ENCODE results near the gene OGG1.
A peak's percentile ranks its signal among the peaks of the same experiment; 100 is the strongest.
"Not testable (repeated sequence)": the region's sequence is repeated elsewhere in the genome, so short reads cannot be mapped to it uniquely, and the experiment has no call there.

OGG1 gene

DNA sequence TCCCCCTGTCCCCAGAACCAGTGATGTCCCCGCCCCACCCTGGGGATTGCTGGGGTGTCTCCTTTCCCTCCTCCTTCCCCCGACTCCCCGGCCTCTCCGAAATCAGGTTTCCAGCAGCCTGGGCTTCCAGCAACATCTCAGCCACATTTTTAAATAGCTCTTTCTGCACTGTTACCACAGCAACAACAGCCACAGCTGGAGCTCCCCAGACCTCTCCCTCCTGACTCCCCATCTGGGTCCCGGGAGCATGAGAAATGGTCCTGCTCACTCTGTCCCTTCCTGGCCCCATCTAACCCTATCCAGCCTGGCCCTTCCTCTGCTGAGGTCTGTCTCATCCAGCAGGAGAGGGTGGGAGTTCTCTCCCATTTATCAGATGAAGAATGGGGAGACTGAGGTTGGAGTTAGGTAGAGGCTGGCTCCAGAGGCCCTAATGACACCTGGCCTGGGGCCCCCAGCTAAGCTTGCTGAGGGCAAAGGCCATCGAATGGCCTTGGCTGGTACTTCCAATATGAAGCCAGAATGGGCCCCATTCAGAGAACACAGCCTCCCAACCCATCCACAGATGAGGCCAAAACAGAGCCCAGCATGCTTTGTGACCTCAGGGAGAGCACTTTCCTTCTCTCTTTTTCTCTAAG lies 18.5 kb downstream of the OGG1 start:
- DNase-seq, result no peak

DNA sequence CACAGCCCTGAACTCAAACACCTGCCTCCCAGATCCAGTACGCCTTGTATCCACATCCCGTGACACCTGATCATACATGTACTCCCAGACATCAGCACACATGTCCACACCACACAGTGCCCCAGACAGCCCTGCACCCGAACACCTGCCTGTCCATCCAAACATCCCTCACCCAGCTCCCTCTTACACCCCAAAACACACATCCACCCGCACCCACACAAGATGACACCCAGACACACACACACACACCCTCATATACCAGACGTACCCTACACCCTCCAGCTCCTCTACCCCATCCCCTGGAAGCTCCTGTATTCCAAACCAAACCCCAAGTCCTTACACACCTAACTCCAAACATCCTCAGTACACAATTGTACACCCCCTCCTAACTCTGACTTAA lies 19.3 kb downstream of the OGG1 start:
- no peak for DNase-seq

DNA sequence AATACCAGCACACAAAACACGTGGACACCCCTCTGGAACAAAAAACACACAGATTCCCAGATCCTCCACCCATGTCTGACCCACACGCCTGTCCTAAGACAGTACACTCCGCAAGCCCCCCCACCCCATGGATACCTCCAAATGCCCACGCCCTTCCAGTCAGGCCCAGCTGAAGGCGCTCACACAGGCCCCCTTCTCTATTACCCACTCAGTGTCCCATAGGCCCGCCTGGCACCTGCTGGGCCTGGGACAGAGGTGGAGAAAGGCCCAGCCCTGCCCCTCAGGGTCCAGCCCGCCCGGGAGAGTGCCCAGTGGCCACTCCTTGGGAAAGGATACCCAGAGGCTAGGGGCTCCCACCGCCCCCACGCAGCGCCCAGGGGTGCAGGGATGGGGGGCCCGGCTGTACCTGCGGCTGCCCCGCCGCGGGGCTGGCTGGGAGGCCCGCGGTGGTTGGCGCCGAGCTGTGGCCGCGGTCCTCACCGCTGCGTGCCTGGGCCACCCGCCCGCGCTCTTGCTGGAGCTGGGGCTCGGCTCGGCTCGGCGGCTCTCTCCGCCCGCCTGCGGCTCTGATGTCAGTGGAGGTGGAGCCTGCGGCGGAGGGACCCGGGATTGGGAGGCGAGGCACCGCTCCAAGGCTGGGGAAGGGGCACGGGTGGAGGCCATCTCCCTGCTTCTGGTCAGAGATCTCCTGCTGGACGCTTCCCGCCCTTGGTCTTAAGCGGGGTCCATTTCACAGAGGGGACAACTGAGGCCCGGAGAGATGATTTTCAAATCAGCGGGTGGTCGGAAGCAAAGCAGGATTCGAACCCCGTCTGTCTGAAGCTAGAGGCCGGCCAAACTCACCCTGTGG lies 19.9 kb downstream of the OGG1 start, which contains the start of gene CAMK1:
Gene CAMK1 (minus strand): TSS at position 522 of the 850 bp plus-strand sequence. CDS start 2,198 bp downstream, outside the sequence.
- peak; percentile 7 for DNase-seq

- no peak for DNase-seq
These were observed 20.6 kb downstream of the OGG1 start for GRCh38 chr3:9770276-9770812.

GRCh38 chr3:9771007-9771406 lies 21.3 kb downstream of the OGG1 start:
- DNase-seq, result not testable (repeated sequence)

DNA sequence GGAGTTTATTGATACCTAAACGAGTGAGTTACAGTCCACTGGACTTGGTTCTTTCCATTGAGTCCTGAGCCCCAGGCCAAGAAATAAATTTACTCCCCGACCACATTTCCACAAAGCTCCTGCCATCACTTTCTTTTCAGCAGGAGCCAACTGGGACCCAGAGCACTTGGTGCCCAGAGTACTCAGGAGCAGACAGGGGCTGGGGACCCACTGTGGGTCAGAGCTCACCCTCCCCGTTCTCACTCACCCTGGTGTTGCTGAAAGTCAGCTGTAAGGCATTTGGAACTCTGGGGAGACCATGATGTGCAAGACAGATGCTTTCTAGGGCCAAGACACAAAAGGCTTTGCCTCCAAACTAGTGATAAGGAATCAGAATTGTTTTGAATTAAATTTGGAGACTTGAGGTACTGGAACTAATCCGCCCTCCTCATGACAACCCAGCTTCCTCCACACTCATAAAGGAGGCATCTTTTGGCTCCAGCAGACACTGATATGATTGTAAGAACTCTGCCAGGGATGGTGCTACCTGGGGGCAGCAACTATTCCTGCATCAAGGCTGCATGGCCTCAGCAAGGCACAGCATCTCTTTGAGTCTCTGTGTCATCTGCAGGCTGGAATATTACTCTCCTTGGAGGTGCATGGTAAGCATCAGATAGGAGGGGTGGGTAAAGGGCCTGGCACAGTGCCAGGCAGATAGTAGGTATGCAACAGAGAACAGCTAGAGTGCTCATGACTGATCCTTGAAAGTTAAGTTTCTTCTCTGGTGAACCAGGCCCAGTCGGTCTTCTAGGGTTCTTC lies 27.3 kb downstream of the OGG1 start:
- no peak for DNase-seq

- no peak for DNase-seq
These were observed 27.9 kb downstream of the OGG1 start for GRCh38 chr3:9777694-9778021.

- DNase-seq, result no peak
These were observed 28.7 kb downstream of the OGG1 start for GRCh38 chr3:9778143-9779074.

DNA sequence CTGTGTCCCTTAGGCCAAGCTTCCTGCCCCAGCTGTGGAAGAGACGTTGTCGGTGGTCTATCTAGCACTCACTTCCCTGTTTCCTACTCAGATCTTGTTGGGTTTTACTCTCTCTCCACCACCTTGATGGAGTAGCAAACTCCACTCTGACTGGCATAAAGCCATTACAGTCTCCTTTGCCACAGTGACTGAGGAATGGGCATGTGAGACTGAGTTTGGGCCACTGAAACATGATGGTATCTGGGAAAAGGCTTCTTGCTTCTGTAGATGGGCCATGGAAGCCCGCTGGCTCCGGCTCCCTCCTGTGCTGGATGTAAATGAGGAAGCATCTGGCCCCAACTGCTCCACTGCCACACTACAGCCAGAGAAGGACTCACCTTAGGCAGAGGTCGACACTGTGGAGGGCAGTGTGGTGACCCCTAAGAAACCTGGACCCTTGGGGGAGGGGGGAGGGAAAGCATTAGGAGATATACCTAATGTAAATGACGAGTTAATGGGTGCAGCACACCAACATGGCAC lies 29.4 kb downstream of the OGG1 start:
- DNase-seq, result no peak

- DNase-seq, result no peak
These were observed 30.1 kb downstream of the OGG1 start for GRCh38 chr3:9779721-9780457.

DNA sequence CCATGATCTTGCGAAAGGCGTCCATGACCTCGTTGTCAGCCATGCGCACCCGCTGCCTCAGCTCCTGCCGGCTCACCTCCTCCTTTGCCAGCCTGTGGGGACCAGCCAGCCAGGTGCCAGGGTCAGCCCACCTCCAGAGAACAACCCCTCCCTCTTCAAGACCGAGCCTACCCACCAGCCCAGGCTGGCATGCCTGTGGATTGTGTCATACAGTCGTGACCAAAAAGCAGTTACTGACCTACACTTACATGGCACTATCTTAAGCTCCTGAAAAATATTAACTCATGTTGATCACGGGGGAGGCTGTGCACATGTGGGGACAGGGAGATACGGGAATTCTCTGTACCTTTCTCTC lies 30.7 kb downstream of the OGG1 start:
- no peak for DNase-seq

DNA sequence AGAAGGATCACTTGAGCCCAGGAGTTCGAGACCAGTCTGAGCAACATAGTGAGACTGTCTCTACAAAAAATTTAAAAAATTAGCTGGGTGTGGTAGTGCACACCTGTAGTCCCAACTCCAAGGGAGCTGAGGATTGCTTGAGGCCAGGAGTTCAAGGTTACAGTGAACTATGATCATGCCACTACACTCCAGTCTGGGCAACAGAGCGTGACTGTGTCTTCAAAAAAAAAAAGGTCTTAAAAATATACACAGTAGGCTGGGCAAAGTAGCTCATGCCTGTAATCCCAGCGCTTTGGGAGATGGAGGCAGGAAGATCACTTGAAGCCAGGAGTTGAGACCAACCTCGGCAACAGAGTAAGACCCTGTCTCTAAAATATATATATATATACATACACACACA lies 31.2 kb downstream of the OGG1 start:
- DNase-seq, result no peak

- no peak for DNase-seq
These were observed 31.8 kb downstream of the OGG1 start for GRCh38 chr3:9781551-9781950.

- no peak for DNase-seq
These were observed 32.3 kb downstream of the OGG1 start for GRCh38 chr3:9781978-9782603.

GRCh38 chr3:9782770-9783169 lies 33.0 kb downstream of the OGG1 start:
- DNase-seq, result no peak

DNA sequence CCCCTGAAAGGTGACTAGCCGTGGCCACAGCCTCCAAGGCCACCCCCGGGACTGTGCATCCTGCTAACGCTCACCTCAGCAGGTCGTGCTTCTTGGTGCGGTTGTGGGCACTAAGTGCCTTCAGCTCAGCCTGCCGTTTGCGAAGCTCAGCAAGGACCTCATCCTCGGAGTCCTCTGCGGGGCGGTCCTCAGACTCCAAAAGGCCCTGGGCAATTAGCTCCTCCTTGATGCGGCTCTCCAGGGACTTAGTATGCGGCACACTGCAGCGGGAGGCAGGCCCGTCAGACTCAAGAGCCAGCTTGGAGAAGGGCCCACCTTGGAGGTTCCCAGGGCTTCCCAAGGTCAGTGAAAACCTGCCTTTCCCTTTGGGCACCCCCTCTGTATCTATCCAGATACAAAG lies 34.2 kb downstream of the OGG1 start:
- no peak for DNase-seq

DNA sequence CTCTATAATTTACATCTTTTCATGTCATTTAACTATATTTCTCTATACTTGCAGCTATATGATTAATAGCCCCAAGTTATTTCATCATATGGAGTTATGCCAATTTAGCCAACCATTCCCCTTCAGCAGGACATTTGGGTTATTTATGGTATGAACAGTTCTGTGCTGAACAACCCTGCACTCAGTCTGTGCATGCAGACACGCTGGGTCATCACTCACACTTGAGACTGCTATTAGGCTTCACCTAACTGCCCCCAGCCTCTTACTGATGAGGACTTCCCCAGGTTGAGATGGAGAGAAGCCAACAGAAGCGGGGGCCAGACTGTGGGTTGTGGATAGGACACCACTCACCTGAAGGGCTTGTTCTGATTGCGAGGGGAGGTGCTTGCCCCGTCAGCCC lies 35.2 kb downstream of the OGG1 start:
- DNase-seq, result no peak

- DNase-seq, result no peak
These were observed 35.9 kb downstream of the OGG1 start for GRCh38 chr3:9785602-9786001.

DNA sequence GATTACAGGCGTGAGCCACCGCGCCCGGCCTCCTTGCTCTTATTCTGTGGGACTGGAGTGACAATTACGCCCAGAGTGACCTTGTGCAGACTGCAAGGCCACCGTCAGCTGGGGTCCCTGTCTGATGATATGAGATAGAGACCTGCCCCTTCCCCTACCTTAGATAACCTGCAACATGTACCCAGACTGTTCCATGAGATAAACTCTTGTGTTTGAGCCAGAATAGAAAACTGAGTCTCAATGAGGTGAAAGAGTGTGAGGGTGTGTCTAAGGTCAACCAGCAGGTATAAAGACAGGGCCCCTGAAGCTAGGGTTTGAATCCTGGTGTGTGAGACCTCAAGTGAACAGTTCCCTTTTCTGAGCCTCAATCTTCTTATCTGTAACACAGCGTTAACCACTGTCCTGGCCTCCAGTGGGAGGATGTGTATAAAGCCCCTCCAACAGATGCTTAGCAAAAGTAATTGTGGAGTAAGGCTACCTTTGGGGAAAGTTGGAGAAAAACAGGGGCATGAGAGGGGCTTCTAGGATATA lies 36.5 kb downstream of the OGG1 start:
- no peak for DNase-seq

GRCh38 chr3:9786825-9787669 lies 37.3 kb downstream of the OGG1 start:
- DNase-seq, result no peak
